ENCODE results near the gene ANKRD33. TPM values are rescaled to one million over a fixed set of nuclear protein-coding genes. Genes with fewer than 3 reads are reported as not detected.
"Not testable (repeated sequence)": the region's sequence is repeated elsewhere in the genome, so short reads cannot be mapped to it uniquely, and the experiment has no call there.

Gene ANKRD33
- total RNA-seq, 1 experiment from 2014 or later: not detected

DNA sequence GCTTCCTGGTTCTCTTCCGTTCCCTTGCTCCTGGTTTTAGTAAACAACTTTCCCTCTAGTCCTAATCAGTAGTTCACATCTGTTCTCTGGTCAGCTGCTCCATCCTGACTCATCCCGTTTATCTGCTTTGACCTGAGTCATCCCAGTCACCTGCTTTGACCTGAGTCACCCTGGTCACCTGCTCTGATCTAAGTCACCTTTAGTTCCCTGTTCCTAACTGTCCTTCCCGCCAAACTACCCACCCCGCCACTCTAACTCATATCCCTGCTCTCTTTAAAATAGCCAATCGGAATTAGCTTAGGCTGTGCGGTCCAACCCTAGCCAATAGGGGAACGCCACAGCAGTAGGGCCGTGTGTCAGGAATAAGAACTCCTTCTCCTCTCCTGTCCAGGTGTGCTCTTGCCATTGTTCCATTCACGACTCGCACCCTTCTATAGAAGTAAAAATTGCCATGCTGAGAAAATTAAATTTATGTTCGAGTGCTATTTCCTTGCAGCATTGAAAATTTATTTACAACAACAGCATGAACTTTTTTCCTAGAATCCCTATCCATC is 3.1 kb upstream of the ANKRD33 start:
- Mint-ChIP-seq H3K9me3 (ENCODE audit: low read depth, unreplicated experiment) (peaks cover 2% of the 10 kb centered on the region), H3K4me3 (ENCODE audit: low read depth, unreplicated experiment) (no peak overlapping the region), H3K27me3 (ENCODE audit: unreplicated experiment) (no peaks in the 10 kb centered on the region), H3K27ac (ENCODE audit: unreplicated experiment) (no peak overlapping the region), H3K4me1 (ENCODE audit: low read depth, unreplicated experiment) (peaks cover 16% of the 10 kb centered on the region), H3K36me3 (ENCODE audit: insufficient read depth, unreplicated experiment) (no peaks in the 10 kb centered on the region)
- no TSS peak for BruUV-seq (replicated peaks)
- CTCF ChIA-PET: no interaction called here
- intact Hi-C loops (cut with micrococcal nuclease; ENCODE audit: unreplicated experiment): no loop called here
- no peak for DNase-seq
- TF ChIP-seq, protein P1, sequence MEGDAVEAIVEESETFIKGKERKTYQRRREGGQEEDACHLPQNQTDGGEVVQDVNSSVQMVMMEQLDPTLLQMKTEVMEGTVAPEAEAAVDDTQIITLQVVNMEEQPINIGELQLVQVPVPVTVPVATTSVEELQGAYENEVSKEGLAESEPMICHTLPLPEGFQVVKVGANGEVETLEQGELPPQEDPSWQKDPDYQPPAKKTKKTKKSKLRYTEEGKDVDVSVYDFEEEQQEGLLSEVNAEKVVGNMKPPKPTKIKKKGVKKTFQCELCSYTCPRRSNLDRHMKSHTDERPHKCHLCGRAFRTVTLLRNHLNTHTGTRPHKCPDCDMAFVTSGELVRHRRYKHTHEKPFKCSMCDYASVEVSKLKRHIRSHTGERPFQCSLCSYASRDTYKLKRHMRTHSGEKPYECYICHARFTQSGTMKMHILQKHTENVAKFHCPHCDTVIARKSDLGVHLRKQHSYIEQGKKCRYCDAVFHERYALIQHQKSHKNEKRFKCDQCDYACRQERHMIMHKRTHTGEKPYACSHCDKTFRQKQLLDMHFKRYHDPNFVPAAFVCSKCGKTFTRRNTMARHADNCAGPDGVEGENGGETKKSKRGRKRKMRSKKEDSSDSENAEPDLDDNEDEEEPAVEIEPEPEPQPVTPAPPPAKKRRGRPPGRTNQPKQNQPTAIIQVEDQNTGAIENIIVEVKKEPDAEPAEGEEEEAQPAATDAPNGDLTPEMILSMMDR (IDR thresholded peaks at IDR 0.05; ENCODE audit: unreplicated experiment): no peak

DNA sequence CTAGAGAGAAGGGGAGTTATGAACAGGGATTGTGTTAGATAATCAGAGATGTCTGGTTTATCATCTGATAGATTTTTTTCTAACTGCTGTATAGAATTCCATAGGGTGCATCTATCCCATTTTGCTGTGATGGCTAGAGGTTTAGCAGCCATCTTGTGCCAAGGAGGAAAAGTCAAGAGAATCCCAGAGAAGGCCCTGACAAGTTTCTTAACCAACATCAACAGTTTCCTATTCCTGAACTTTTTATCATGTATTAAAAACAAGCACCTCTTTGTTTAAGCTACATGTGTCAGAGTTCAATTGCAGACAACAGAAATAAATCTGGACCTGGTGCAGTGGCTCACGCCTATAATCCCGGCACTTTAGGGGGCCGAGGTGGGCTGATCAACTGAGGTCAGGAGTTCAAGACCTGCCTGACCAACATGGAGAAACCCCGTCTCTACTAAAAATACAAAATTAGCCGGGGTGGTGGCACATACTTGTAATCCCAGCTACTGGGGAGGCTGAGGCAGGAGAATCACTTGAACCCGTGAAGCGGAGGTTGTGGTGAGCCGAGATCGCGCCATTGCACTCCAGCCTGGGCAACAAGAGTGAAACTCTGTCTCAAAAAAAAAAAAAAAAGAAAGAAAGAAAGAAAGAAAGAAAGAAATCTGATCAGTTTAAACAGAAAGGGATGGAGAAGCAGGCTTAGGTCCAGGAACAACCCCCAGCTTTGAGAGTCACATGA is 2.4 kb upstream of the ANKRD33 start:
- H3K27ac Mint-ChIP-seq (ENCODE audit: unreplicated experiment); H3K36me3 Mint-ChIP-seq (ENCODE audit: insufficient read depth, unreplicated experiment); H3K27me3 Mint-ChIP-seq (ENCODE audit: unreplicated experiment); H3K4me3 Mint-ChIP-seq (ENCODE audit: low read depth, unreplicated experiment); intact Hi-C loops (cut with micrococcal nuclease; ENCODE audit: unreplicated experiment); BruUV-seq (replicated peaks); DNase-seq; H3K9me3 Mint-ChIP-seq (ENCODE audit: low read depth, unreplicated experiment): not testable (repeated sequence)
- peaks cover 16% of the 10 kb centered on the region for H3K4me1 Mint-ChIP-seq (ENCODE audit: low read depth, unreplicated experiment)
- CTCF ChIA-PET: interaction anchor here (0.7 to 1.1 kb wide), 3 partner anchors 10 to 57 kb away, joined by 3 to 4 read pairs (median 3); no protein-coding TSS in a partner anchor

DNA sequence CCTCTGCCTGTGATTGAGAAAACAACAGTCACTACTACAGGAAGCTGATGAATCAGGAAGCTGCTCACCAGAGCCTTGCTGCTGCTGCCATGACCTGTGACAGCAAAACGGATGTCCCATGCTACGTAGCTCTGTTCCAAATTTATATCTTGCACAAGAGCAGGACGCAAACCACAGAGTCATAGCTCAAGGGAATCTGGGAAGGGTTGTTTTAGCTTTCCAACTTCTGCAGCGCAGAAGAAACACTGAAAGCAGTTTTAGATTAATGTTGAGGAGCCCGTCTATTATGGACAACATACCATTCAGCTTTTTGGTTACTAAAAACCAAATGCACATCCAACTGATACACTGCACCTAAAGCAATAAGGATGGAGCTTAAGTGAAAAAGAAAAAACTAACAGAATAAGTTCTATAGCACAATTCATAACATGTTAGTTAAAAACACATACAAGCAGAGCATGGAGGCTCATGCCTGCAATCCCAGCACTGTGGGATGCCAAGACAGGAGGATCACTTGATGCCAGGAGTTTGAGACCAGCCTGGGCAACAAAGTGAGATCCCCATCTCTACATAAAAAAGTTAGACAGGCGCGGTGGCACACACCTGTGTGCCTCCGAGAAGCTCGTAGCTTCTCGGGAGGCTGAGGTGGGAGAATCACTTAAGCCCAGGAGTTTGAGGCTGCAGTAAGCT is 1.7 kb upstream of the ANKRD33 start:
- intact Hi-C loops (cut with micrococcal nuclease; ENCODE audit: unreplicated experiment): no loop called here
- DNase-seq: no peak
- Mint-ChIP-seq H3K4me3 (ENCODE audit: low read depth, unreplicated experiment) (no peak overlapping the region), H3K27ac (ENCODE audit: unreplicated experiment) (no peak overlapping the region), H3K4me1 (ENCODE audit: low read depth, unreplicated experiment) (peaks cover 16% of the 10 kb centered on the region), H3K9me3 (ENCODE audit: low read depth, unreplicated experiment) (peaks cover 2% of the 10 kb centered on the region), H3K27me3 (ENCODE audit: unreplicated experiment) (no peaks in the 10 kb centered on the region), H3K36me3 (ENCODE audit: insufficient read depth, unreplicated experiment) (no peaks in the 10 kb centered on the region)
- CTCF ChIA-PET: interaction anchor here (0.7 to 1.1 kb wide), 3 partner anchors 11 to 58 kb away, joined by 3 to 4 read pairs (median 3); no protein-coding TSS in a partner anchor
- TF ChIP-seq, protein P1 (IDR thresholded peaks at IDR 0.05; ENCODE audit: unreplicated experiment): no peak
- BruUV-seq (replicated peaks): no TSS peak

DNA sequence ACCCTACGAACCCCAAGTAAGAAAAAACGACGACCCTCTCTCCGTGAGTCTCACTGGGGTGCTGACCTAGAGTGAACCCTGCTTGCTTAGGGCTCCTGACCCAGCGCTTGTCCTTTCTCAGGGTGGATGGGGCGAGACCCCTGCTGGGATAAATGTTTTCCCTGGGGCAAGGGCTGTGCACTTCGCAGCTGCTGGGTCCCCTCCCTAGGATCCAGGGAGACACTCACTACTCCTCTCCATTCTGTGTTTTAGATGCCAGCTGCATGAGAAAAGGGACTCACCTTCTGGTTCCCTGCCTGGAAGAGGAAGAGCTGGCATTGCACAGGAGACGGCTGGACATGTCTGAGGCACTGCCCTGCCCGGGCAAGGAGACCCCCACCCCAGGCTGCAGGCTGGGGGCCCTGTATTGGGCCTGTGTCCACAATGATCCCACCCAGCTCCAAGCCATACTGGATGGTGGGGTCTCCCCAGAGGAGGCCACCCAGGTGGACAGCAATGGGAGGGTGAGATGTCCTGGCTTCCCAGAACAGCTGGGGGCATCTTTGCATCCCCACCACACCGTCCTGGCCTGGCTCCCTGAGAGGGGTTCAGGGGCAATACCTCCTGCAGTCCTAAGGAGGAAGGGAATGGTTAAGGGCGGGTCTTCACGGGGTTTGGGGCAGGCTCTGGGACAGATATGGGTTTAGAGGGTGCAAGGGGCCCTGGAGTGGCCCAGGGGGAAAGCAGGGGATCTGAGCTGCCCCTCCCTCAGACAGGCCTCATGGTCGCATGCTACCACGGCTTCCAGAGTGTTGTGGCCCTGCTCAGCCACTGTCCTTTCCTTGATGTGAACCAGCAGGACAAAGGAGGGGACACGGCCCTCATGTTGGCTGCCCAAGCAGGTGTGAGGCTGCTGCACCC is 663 bp downstream of the ANKRD33 start:
- no peak for DNase-seq
- Mint-ChIP-seq H3K27me3 (ENCODE audit: unreplicated experiment) (peaks cover 13% of the 10 kb centered on the region), H3K4me3 (ENCODE audit: low read depth, unreplicated experiment) (no peak overlapping the region), H3K36me3 (ENCODE audit: insufficient read depth, unreplicated experiment) (no peaks in the 10 kb centered on the region), H3K27ac (ENCODE audit: unreplicated experiment) (no peak overlapping the region), H3K4me1 (ENCODE audit: low read depth, unreplicated experiment) (peaks cover 16% of the 10 kb centered on the region), H3K9me3 (ENCODE audit: low read depth, unreplicated experiment) (peaks cover 2% of the 10 kb centered on the region)
- intact Hi-C loops (cut with micrococcal nuclease; ENCODE audit: unreplicated experiment): no loop called here
- TF ChIP-seq, protein P1 (IDR thresholded peaks at IDR 0.05; ENCODE audit: unreplicated experiment): no peak
- no TSS peak for BruUV-seq (replicated peaks)
- CTCF ChIA-PET: no interaction called here
